Stomach smooth muscle (tissue), 2 donors: ENCODE measurements around the gene RNU6-8.

Experiments used
- H3K27ac ChIP-seq: one replicate; pipeline ENCODE4 v1.7.0; 2013; ENCODE audit warnings: mild to moderate bottlenecking, low read length, inconsistent platforms
- H3K27me3 ChIP-seq, 2 donors: one replicate each; pipeline ENCODE4 v1.7.0; 2013; ENCODE audit warnings: low read length in 2 of 2; ENCODE audit not compliant: insufficient read depth in 2 of 2, control insufficient read depth in 1 of 2
- H3K36me3 ChIP-seq, 2 donors: one replicate each; pipeline ENCODE4 v1.7.0; 2013; ENCODE audit warnings: low read length in 2 of 2; ENCODE audit not compliant: control insufficient read depth in 2 of 2, insufficient read depth in 2 of 2
- H3K4me1 ChIP-seq: one replicate; pipeline ENCODE4 v1.7.0; 2013; ENCODE audit warnings: low read length; ENCODE audit not compliant: control insufficient read depth, insufficient read depth
- H3K4me3 ChIP-seq, 2 donors: one replicate each; pipeline ENCODE4 v1.7.0; 2013; ENCODE audit warnings: low read length in 2 of 2
- H3K9ac ChIP-seq, 2 donors: one replicate each; pipeline ENCODE4 v1.7.0; 2013; ENCODE audit warnings: low read length in 2 of 2, mild to moderate bottlenecking in 1 of 2
- H3K9me3 ChIP-seq, 2 donors: one replicate each; pipeline ENCODE4 v1.7.0; 2013; ENCODE audit warnings: low read length in 2 of 2; ENCODE audit not compliant: control insufficient read depth in 2 of 2
- donor health status: healthy.
- donor health status: Pancreatic carcinoma.

The RNU6-8 gene

GRCh38 chr14:32205984-32206383 is 2.9 kb upstream of the RNU6-8 start:
- Histone ChIP-seq H3K9me3 (no peaks in the 10 kb centered on the region), H3K4me1 (peaks cover 10% of the 10 kb centered on the region), H3K27ac (no peak overlapping the region), H3K36me3 (no peaks in the 10 kb centered on the region), H3K4me3 (no peak overlapping the region), H3K9ac (peak overlapping the region in 1 of 2 donors; percentile 14), H3K27me3 (no peaks in the 10 kb centered on the region)

DNA sequence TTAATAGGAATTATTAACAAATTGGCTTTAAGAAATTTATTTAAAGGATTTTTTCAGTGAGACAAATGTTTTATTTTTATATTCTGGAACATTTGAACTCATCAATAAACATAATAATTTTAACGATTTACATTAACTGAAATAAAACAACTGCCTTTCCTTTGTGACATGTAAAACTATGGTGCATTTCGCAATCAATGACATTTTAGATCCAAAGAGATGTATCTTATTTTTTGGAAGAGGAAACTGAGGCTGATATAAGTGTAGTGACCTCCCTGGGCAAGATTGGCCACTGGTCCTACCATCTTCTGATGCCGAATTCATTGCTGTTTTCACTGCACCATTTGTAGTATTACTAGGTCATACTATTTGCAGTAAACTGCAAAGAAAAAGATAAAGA is 2.5 kb upstream of the RNU6-8 start:
- H3K9ac ChIP-seq: no peak overlapping the region
- H3K4me1 ChIP-seq: peaks cover 10% of the 10 kb centered on the region
- no peaks in the 10 kb centered on the region for H3K9me3 ChIP-seq
- H3K27me3 ChIP-seq: no peaks in the 10 kb centered on the region
- H3K4me3 ChIP-seq: no peak overlapping the region
- no peak overlapping the region for H3K27ac ChIP-seq
- H3K36me3 ChIP-seq: no peaks in the 10 kb centered on the region

GRCh38 chr14:32203928-32204357 is 874 bp upstream of the RNU6-8 start:
- Histone ChIP-seq H3K27me3 (no peaks in the 10 kb centered on the region), H3K27ac (peak overlapping the region; percentile 79)

DNA sequence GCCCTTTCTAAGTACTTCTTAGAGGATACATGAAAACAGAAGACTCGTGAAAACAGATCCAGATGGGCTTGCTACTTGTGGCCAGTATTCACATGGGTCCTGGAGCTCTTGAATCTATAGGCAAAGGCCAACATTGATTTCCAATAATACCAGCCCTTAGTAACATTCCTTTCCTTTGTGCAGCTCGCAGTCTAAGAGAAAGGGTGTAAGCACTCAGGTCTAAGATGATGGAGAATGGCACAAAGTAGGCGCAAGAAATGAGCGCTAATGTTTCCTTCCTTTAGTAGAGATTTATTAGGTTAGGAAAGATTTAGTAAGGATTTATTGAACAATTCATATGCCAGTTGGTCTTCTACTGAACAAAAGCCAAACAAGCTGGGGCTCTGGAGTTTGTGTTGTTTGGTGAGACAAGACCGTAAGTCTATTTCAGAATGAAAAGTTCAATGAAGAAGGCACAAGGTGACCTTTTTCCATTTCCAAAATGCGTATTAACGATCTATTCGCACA is 525 bp downstream of the RNU6-8 start:
- Histone ChIP-seq H3K4me3 (peak overlapping the region; percentile 68 to 87), H3K27me3 (no peaks in the 10 kb centered on the region), H3K9ac (peak overlapping the region; percentile 74 to 93), H3K9me3 (no peaks in the 10 kb centered on the region), H3K4me1 (peaks cover 10% of the 10 kb centered on the region), H3K27ac (peak overlapping the region; percentile 79), H3K36me3 (no peaks in the 10 kb centered on the region)

More at GRCh38 chr14:32203928-32204357, 874 bp upstream of the RNU6-8 start:
- no peaks in the 10 kb centered on the region for H3K9me3 ChIP-seq
- no peaks in the 10 kb centered on the region for H3K36me3 ChIP-seq
- H3K4me3 ChIP-seq: peak overlapping the region; percentile 68 to 87
- peak overlapping the region; percentile 74 to 93 for H3K9ac ChIP-seq
- H3K4me1 ChIP-seq: peaks cover 10% of the 10 kb centered on the region

- H3K9me3 ChIP-seq: no peaks in the 10 kb centered on the region
- H3K4me1 ChIP-seq: peaks cover 10% of the 10 kb centered on the region
- peak within 1 kb of the TSS; percentile 79 for H3K27ac ChIP-seq
- H3K36me3 ChIP-seq: no peaks in the 10 kb centered on the region
- no peaks in the 10 kb centered on the region for H3K27me3 ChIP-seq
- peak within 1 kb of the TSS; percentile 74 to 93 for H3K9ac ChIP-seq
- peak within 1 kb of the TSS; percentile 68 to 87 for H3K4me3 ChIP-seq
Observed at GRCh38 chr14:32201816-32202490, 1.1 kb downstream of the RNU6-8 start, which contains the start of gene RNU6-7. TSS of gene RNU6-7 (plus strand) at chr14:32202045.

GRCh38 chr14:32201193-32201815 is 1.8 kb downstream of the RNU6-8 start:
- Histone ChIP-seq H3K36me3 (no peaks in the 10 kb centered on the region), H3K9ac (peak overlapping the region; percentile 74 to 93), H3K4me3 (peak overlapping the region; percentile 68 to 87), H3K27me3 (no peaks in the 10 kb centered on the region), H3K9me3 (no peaks in the 10 kb centered on the region), H3K27ac (peak overlapping the region; percentile 79), H3K4me1 (peaks cover 10% of the 10 kb centered on the region)

GRCh38 chr14:32200368-32201192 is 2.5 kb downstream of the RNU6-8 start:
- H3K4me3 ChIP-seq: peak overlapping the region; percentile 68 to 87
- peak overlapping the region; percentile 74 to 93 for H3K9ac ChIP-seq
- no peaks in the 10 kb centered on the region for H3K36me3 ChIP-seq
- H3K27me3 ChIP-seq: no peaks in the 10 kb centered on the region
- H3K9me3 ChIP-seq: no peaks in the 10 kb centered on the region
- peak overlapping the region; percentile 79 for H3K27ac ChIP-seq
- peaks cover 10% of the 10 kb centered on the region for H3K4me1 ChIP-seq

DNA sequence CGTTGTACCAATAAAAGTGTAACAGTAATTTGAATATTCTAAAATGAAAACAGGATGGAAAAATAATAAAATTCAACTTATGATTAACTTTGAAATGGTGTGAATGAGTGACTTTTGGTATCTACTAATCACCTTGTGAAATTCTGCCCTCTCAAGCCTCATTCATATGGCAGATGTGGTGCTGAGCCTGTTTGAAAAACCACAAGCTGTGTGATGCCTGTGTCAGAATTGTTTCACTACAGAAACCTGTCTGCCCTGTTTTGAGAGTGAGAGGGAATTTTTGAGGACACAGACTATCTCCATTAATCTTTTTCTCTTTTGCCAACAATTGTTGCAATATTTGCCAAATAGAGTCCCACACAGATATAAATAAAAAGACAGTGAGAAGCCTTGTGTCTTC is 5.2 kb downstream of the RNU6-8 start:
- Histone ChIP-seq H3K4me3 (no peak overlapping the region), H3K9ac (no peak overlapping the region)

DNA sequence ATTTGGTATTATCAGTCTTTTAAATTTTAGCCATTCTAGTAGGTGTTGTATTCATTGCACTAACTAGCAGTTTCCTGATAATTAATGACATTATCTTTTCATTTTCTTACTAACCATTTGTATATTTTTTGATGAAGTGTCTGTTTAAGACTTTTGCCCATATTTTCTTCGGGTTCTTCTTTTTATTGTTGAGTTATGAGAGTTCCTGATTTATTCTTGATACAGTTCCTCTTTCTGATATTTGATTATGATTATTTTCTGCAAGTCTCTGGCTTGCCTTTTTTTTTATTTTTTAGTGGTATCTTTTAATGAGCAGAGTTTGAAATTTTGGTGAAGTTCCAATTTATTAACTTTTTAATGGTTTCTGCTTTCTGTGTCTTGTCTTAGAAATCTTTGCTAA is 7.4 kb downstream of the RNU6-8 start:
- H3K4me1 ChIP-seq: no peaks in the 10 kb centered on the region
- no peak overlapping the region for H3K9ac ChIP-seq
- no peaks in the 10 kb centered on the region for H3K27me3 ChIP-seq
- H3K36me3 ChIP-seq: no peaks in the 10 kb centered on the region
- H3K9me3 ChIP-seq: no peaks in the 10 kb centered on the region
- no peak overlapping the region for H3K27ac ChIP-seq
- H3K4me3 ChIP-seq: no peak overlapping the region

More for the DNA sequence above, 5.2 kb downstream of the RNU6-8 start:
- Histone ChIP-seq H3K27ac (no peak overlapping the region), H3K36me3 (no peaks in the 10 kb centered on the region), H3K27me3 (no peaks in the 10 kb centered on the region), H3K4me1 (peaks cover 10% of the 10 kb centered on the region), H3K9me3 (no peaks in the 10 kb centered on the region)

GRCh38 chr14:32193532-32193931 is 9.5 kb downstream of the RNU6-8 start:
- H3K9me3 ChIP-seq: no peaks in the 10 kb centered on the region
- H3K4me3 ChIP-seq: no peak overlapping the region
- H3K27ac ChIP-seq: no peak overlapping the region

More at GRCh38 chr14:32193532-32193931, 9.5 kb downstream of the RNU6-8 start:
- H3K4me1 ChIP-seq: no peaks in the 10 kb centered on the region
- no peaks in the 10 kb centered on the region for H3K27me3 ChIP-seq
- no peaks in the 10 kb centered on the region for H3K36me3 ChIP-seq
- no peak overlapping the region for H3K9ac ChIP-seq
